Lower leg skin (tissue), 4 donors: ENCODE results near the gene GARIN5B. TPM values are rescaled to one million over a fixed set of nuclear protein-coding genes. Genes with fewer than 3 reads are reported as not detected.

ENCODE experiments used
- DNase-seq, 2 donors: peaks; one replicate each; pipeline ENCODE4 v3.0.0-alpha.2; 2019; ENCODE audit warnings: low spot score in 2 of 2
- H3K4me3 ChIP-seq: fragments of 200-600 bp; sonication (generic); 2 replicates; pipeline ENCODE4 v1.5.1; 2017; ENCODE audit warnings: mild to moderate bottlenecking, low read depth; ENCODE audit not compliant: poor library complexity, severe bottlenecking
- CTCF ChIP-seq, 3 donors: fragments of 450-650 bp; IDR thresholded peaks; one replicate each; pipeline ENCODE4 v1.5.1; 2016; ENCODE audit warnings: antibody characterized with exemption in 3 of 3, mild to moderate bottlenecking in 3 of 3, moderate library complexity in 2 of 3
- POLR2A ChIP-seq, 2 donors: fragments of 450-650 bp; IDR thresholded peaks; one replicate each; pipeline ENCODE4 v1.6.1; 2016 to 2017; ENCODE audit warnings: antibody characterized with exemption in 2 of 2, mild to moderate bottlenecking in 1 of 2, moderate library complexity in 1 of 2
- WGBS, 2 donors: methylation state at CpG; one replicate each; pipeline ENCODE4 v1.1.5; 2018; 5-methylcytosine and 5-hydroxymethylcytosine counted together
- intact Hi-C: fragments of 100-400 bp; cut with DNase I; formaldehyde crosslinking; loops from one replicate; pipeline ENCODE4 v1.15.0; 2023; ENCODE audit warnings: low total_unique reads
- total RNA-seq, 4 donors: library from RNA; depleted of rRNA; stranded (reverse); fragments of >200 nt; gene quantifications; one replicate each; pipeline ENCODE4 v1.1.0, GENCODE V29; 2016

The GARIN5B gene
- total RNA-seq, 4 donors from 2014 or later, result not detected

GRCh38 chr19:55305983-55306562, 57.0 kb downstream of the GARIN5B start:
- TF ChIP-seq POLR2A (IDR thresholded peaks at IDR 0.05), result no peak
- TF ChIP-seq CTCF (IDR thresholded peaks at IDR 0.05), result no peak
- 90 to 95% methylated on average over 14 to 17 of the region's 17 CpGs for WGBS, 2 donors
- DNase-seq, result no peak
- intact Hi-C loops, result no loop called here
- no peak overlapping the region for H3K4me3 ChIP-seq

GRCh38 chr19:55305491-55305890, 57.6 kb downstream of the GARIN5B start:
- TF ChIP-seq POLR2A (IDR thresholded peaks at IDR 0.05), result no peak
- no peak for TF ChIP-seq CTCF (IDR thresholded peaks at IDR 0.05)
- intact Hi-C loops, result no loop called here
- no peak overlapping the region for H3K4me3 ChIP-seq
- no peak for DNase-seq
- 80 to 90% methylated on average over 9 of the region's 9 CpGs for WGBS, 2 donors

GRCh38 chr19:55304980-55305379, 58.1 kb downstream of the GARIN5B start:
- no peak for DNase-seq
- H3K4me3 ChIP-seq, result no peak overlapping the region
- WGBS, 2 donors, result 60 to 75% methylated on average over 14 of the region's 14 CpGs
- intact Hi-C loops, result no loop called here
- no peak for TF ChIP-seq POLR2A (IDR thresholded peaks at IDR 0.05)
- no peak for TF ChIP-seq CTCF (IDR thresholded peaks at IDR 0.05)

Other genes with a start within 250 kb of the GARIN5B start
- gene PPP1R12C, start 245.6 kb downstream of the GARIN5B start, total RNA-seq, result 100 to 1,000 TPM in 1 of 4 donors, 10 to 100 TPM in 3; 55.5 to 103 (median 79.4) TPM
- 10 to 100 TPM; 24.0 to 56.1 (median 42.6) TPM for gene TNNT1, start 214.1 kb downstream of the GARIN5B start, total RNA-seq
- 1 to 10 TPM in 2 of 4 donors, not detected in 2; 1.4 to 2.8 TPM for gene TNNI3, start 205.5 kb downstream of the GARIN5B start, total RNA-seq
- 10 to 100 TPM in 1 of 4 donors, 1 to 10 TPM in 1, under 1 TPM in 2; 0.71 to 10.3 (median 0.99) TPM for gene DNAAF3, start 196.6 kb downstream of the GARIN5B start, total RNA-seq
- under 1 TPM in 3 of 4 donors, not detected in 1; 0.10 to 0.65 (median 0.26) TPM for gene SYT5, start 183.0 kb downstream of the GARIN5B start, total RNA-seq
- gene PTPRH, start 153.8 kb downstream of the GARIN5B start, total RNA-seq, result 1 to 10 TPM in 1 of 4 donors, under 1 TPM in 3; 0.22 to 1.3 (median 0.52) TPM
- gene TMEM86B, start 134.5 kb downstream of the GARIN5B start, total RNA-seq, result 1 to 10 TPM; 1.1 to 2.4 (median 1.6) TPM
- 10 to 100 TPM; 29.4 to 47.9 (median 37.5) TPM for gene PPP6R1, start 104.2 kb downstream of the GARIN5B start, total RNA-seq
- 10 to 100 TPM; 17.8 to 35.5 (median 25.6) TPM for gene HSPBP1, start 83.2 kb downstream of the GARIN5B start, total RNA-seq
- gene BRSK1, start 79.3 kb downstream of the GARIN5B start, total RNA-seq, result 1 to 10 TPM in 1 of 4 donors, under 1 TPM in 1, not detected in 2; 0.44 to 4.6 TPM
- under 1 TPM in 1 of 4 donors, not detected in 3; 0.58 TPM for gene TMEM150B, start 37.9 kb downstream of the GARIN5B start, total RNA-seq
- 10 to 100 TPM; 16.5 to 25.4 (median 20.3) TPM for gene KMT5C, start 23.4 kb downstream of the GARIN5B start, total RNA-seq
- 1 to 10 TPM in 1 of 4 donors, under 1 TPM in 2, not detected in 1; 0.42 to 1.1 (median 0.49) TPM for gene COX6B2, start 8.5 kb downstream of the GARIN5B start, total RNA-seq
- gene IL11, start 7.2 kb upstream of the GARIN5B start, total RNA-seq, result under 1 TPM in 3 of 4 donors, not detected in 1; 0.23 to 0.68 (median 0.46) TPM
- gene TMEM190, start 13.6 kb upstream of the GARIN5B start, total RNA-seq, result not detected
- gene TMEM238, start 21.0 kb upstream of the GARIN5B start, total RNA-seq, result 10 to 100 TPM; 32.2 to 61.6 (median 47.5) TPM
- 100 to 1,000 TPM; 466 to 875 (median 590) TPM for gene RPL28, start 22.7 kb upstream of the GARIN5B start, total RNA-seq
- gene UBE2S, start 44.5 kb upstream of the GARIN5B start, total RNA-seq, result 10 to 100 TPM in 1 of 4 donors, 1 to 10 TPM in 3; 6.2 to 14.6 (median 9.2) TPM
- gene SHISA7, start 80.0 kb upstream of the GARIN5B start, total RNA-seq, result under 1 TPM in 1 of 4 donors, not detected in 3; 0.10 TPM
- gene ISOC2, start 98.4 kb upstream of the GARIN5B start, total RNA-seq, result 10 to 100 TPM; 31.0 to 73.1 (median 66.4) TPM
- not detected for gene C19orf85, start 101.5 kb upstream of the GARIN5B start, total RNA-seq
- gene ZNF628, start 113.4 kb upstream of the GARIN5B start, total RNA-seq, result 10 to 100 TPM in 3 of 4 donors, 1 to 10 TPM in 1; 5.4 to 17.9 (median 12.2) TPM
- 1 to 10 TPM; 2.5 to 5.3 (median 4.1) TPM for gene NAT14, start 121.9 kb upstream of the GARIN5B start, total RNA-seq
- gene SSC5D, start 125.2 kb upstream of the GARIN5B start, total RNA-seq, result 1 to 10 TPM in 3 of 4 donors, under 1 TPM in 1; 0.64 to 6.2 (median 3.0) TPM
- not detected for gene SBK2, start 173.9 kb upstream of the GARIN5B start, total RNA-seq
- under 1 TPM in 1 of 4 donors, not detected in 3; 0.26 TPM for gene SBK3, start 182.3 kb upstream of the GARIN5B start, total RNA-seq
- 1 to 10 TPM; 4.2 to 5.1 (median 4.6) TPM for gene ZNF579, start 217.6 kb upstream of the GARIN5B start, total RNA-seq
- 10 to 100 TPM in 1 of 4 donors, 1 to 10 TPM in 3; 5.9 to 14.3 (median 7.7) TPM for gene FIZ1, start 236.3 kb upstream of the GARIN5B start, total RNA-seq
- gene ZNF524, start 237.0 kb upstream of the GARIN5B start, total RNA-seq, result 10 to 100 TPM; 58.4 to 88.3 (median 78.3) TPM
- 10 to 100 TPM in 3 of 4 donors, 1 to 10 TPM in 1; 8.1 to 17.8 (median 12.3) TPM for gene ZNF865, start 242.4 kb upstream of the GARIN5B start, total RNA-seq